OCI-LY3 (cell line): ENCODE results near the gene EXO1.

Experiments used
- H2AFZ ChIP-seq: fragments of 200-600, 300-600 bp; shearing (Covaris generic); 2 replicates; pipeline ENCODE4 v1.6.0; 2014; ENCODE audit warnings: antibody characterized with exemption, low read depth, low read length
- H3K27ac ChIP-seq: fragments of 200-600, 300-600 bp; sonication (generic); 2 replicates; pipeline ENCODE4 v1.5.1; 2014; ENCODE audit warnings: mild to moderate bottlenecking, low read length, moderate library complexity, mixed read lengths
- H3K27me3 ChIP-seq: fragments of 200-600, 300-600 bp; sonication (generic); 2 replicates; pipeline ENCODE4 v1.6.1; 2014; ENCODE audit warnings: low read depth, low read length, mixed read lengths
- H3K36me3 ChIP-seq: fragments of 200-600, 300-600 bp; sonication (generic); replicated peaks from 2 replicates; pipeline ENCODE3; 2014; ENCODE audit warnings: low read depth, low read length, mixed read lengths
- H3K4me1 ChIP-seq: fragments of 300-600, 200-600 bp; sonication (generic); 2 replicates; pipeline ENCODE4 v1.6.1; 2014; ENCODE audit warnings: low read length, mixed read lengths
- H3K4me2 ChIP-seq: fragments of 200-600, 300-600 bp; sonication (generic); 2 replicates; pipeline ENCODE4 v1.6.1; 2014; ENCODE audit warnings: low read length, mixed read lengths
- H3K4me3 ChIP-seq: fragments of 300-600, 200-600 bp; sonication (generic); 2 replicates; pipeline ENCODE4 v1.5.1; 2014; ENCODE audit warnings: antibody characterized with exemption, mild to moderate bottlenecking, low read length, moderate library complexity
- H3K79me2 ChIP-seq: fragments of 300-600, 200-600 bp; shearing (Covaris generic); 2 replicates; pipeline ENCODE4 v1.6.1; 2014; ENCODE audit warnings: mild to moderate bottlenecking, low read length, mixed read lengths
- H3K9ac ChIP-seq: fragments of 300-600, 200-600 bp; shearing (Covaris generic); 2 replicates; pipeline ENCODE4 v1.6.0; 2014; ENCODE audit warnings: mild to moderate bottlenecking, low read length, moderate library complexity
- H3K9me3 ChIP-seq: fragments of 200-600, 300-600 bp; shearing (Covaris generic); 2 replicates; pipeline ENCODE4 v1.6.1; 2014; ENCODE audit warnings: low read length, mixed read lengths; ENCODE audit not compliant: insufficient read depth
- H4K20me1 ChIP-seq: fragments of 200-600, 300-600 bp; sonication (generic); 2 replicates; pipeline ENCODE4 v1.6.1; 2016; ENCODE audit warnings: low read length, mixed read lengths; ENCODE audit not compliant: insufficient read depth
- EZH2phosphoT487 ChIP-seq: fragments of 200-600 bp; shearing (Covaris generic); IDR thresholded peaks from 2 replicates; pipeline ENCODE4 v1.6.1; 2018; ENCODE audit warnings: antibody characterized with exemption, mixed run types, low read depth
- TF ChIP-seq, protein P1 (sequence below): fragments of 200-600, 300-600 bp; sonication (generic); IDR thresholded peaks from 2 replicates; pipeline ENCODE4 v1.5.1; 2014; ENCODE audit warnings: antibody characterized with exemption, low read length, low read depth

The EXO1 gene

DNA sequence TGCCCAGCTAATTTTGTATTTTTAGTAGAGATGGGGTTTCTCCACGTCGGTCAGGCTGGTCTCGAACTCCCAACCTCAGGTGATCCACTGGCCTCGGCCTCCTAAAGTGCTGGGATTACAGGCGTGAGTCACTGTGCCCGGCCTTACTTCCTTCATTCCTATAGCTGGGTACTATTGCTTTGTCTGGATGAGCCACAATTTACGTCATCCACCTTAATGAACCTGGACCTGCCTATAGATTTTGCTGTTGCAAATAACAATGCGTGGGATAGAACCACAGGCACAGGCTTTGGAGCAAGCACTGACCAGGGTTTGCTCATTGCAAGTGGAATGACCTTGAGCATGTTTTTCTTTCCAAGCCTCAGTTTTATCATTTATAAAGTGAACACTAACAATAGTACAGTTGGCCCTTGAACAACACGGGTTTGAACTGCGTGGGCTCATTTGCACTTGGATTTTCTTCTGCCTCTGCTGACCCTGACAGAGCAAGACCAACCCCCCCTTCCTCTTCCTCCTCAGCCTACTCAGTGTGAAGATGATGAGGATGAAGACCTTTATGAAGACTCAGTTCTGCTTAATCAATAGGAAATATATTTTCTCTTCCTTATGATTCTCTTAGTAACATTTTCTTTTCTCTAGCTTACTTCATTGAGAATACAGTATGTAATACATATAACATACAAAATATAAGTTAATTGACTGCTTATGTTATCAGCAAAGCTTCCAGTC lies 76.2 kb downstream of the EXO1 start:
- Histone ChIP-seq H4K20me1 (no peaks in the 10 kb centered on the region), H3K9ac (no peak overlapping the region), H2AFZ (no peak overlapping the region), H3K36me3 (no peaks in the 10 kb centered on the region), H3K27ac (no peak overlapping the region), H3K4me3 (no peak overlapping the region), H3K27me3 (no peaks in the 10 kb centered on the region), H3K9me3 (no peaks in the 10 kb centered on the region), H3K4me1 (no peaks in the 10 kb centered on the region), H3K79me2 (no peaks in the 10 kb centered on the region), H3K4me2 (no peak overlapping the region)
- TF ChIP-seq EZH2phosphoT487: no peak
- TF ChIP-seq, protein P1, sequence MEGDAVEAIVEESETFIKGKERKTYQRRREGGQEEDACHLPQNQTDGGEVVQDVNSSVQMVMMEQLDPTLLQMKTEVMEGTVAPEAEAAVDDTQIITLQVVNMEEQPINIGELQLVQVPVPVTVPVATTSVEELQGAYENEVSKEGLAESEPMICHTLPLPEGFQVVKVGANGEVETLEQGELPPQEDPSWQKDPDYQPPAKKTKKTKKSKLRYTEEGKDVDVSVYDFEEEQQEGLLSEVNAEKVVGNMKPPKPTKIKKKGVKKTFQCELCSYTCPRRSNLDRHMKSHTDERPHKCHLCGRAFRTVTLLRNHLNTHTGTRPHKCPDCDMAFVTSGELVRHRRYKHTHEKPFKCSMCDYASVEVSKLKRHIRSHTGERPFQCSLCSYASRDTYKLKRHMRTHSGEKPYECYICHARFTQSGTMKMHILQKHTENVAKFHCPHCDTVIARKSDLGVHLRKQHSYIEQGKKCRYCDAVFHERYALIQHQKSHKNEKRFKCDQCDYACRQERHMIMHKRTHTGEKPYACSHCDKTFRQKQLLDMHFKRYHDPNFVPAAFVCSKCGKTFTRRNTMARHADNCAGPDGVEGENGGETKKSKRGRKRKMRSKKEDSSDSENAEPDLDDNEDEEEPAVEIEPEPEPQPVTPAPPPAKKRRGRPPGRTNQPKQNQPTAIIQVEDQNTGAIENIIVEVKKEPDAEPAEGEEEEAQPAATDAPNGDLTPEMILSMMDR: no peak

DNA sequence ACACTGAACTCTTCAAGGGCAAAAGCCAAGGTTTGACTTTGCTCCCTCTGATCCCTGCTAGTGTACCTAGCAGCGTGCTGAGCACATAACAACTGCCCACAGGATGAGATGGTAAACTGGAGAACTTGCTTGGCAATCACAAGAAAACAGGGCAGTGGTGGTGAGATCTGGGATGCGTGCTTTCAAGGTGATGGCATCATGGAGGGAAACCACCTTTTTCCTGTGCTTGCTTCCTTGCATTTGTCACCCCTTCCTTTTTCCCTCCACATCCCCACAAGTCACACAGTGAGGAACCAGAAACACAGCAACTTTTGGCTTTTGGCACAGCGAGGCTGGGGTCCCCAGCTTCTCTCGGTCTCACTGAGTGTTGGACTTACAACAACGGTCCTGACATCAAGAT lies 78.1 kb downstream of the EXO1 start:
- no peak for TF ChIP-seq EZH2phosphoT487
- TF ChIP-seq, protein P1: no peak
- no peak overlapping the region for H3K4me2 ChIP-seq

DNA sequence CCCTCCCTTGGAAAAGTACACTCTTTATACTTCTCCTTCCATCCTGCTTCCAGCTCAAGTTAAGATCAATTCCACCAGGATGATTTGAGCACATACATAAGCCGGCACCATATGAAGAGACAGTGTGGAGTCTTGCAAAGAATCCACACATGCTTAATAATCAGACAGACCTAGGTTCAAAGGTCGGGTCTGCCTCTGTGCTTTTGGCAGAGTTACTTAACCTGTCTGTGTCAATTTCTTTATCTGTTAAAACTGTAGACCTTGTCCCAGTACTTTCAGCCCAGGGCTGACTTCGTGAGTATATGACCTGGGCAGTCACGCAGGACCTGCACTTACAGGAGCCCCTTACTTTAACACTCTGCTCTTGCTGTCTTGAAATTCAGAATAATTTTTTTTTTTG lies 79.3 kb downstream of the EXO1 start:
- no peak overlapping the region for H3K27ac ChIP-seq
- TF ChIP-seq, protein P1: no peak
- no peak for TF ChIP-seq EZH2phosphoT487
- no peaks in the 10 kb centered on the region for H3K4me1 ChIP-seq
- H3K9me3 ChIP-seq: no peaks in the 10 kb centered on the region
- H2AFZ ChIP-seq: no peak overlapping the region
- no peak overlapping the region for H3K4me2 ChIP-seq
- H3K79me2 ChIP-seq: no peaks in the 10 kb centered on the region
- H3K36me3 ChIP-seq: no peaks in the 10 kb centered on the region
- H4K20me1 ChIP-seq: no peaks in the 10 kb centered on the region
- H3K4me3 ChIP-seq: no peak overlapping the region
- no peaks in the 10 kb centered on the region for H3K27me3 ChIP-seq
- H3K9ac ChIP-seq: no peak overlapping the region

More for the DNA sequence above, 78.1 kb downstream of the EXO1 start:
- Histone ChIP-seq H3K9ac (no peak overlapping the region), H3K4me1 (no peaks in the 10 kb centered on the region), H3K79me2 (no peaks in the 10 kb centered on the region), H4K20me1 (no peaks in the 10 kb centered on the region), H3K9me3 (no peaks in the 10 kb centered on the region), H3K4me3 (no peak overlapping the region), H3K27me3 (no peaks in the 10 kb centered on the region), H2AFZ (no peak overlapping the region), H3K27ac (no peak overlapping the region), H3K36me3 (no peaks in the 10 kb centered on the region)

DNA sequence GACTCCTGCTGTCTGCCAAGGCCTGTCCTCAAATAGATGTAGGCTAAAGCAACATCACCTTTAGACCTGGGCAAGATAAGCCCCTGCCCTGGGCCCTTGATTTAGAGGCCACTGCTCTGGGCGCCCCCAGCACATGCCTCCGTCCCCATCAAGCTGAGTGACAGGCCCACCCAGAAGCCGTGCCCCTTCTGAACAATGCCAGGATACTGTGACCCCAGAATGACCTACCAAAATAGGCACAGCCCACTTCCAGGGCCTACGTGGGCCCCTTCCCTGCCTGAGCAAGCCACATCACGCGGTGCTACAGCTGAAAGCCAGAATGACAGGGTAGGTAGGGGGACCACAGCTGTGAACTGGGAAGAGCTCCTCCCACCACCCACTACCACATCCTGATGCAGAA lies 84.8 kb downstream of the EXO1 start:
- H4K20me1 ChIP-seq: no peaks in the 10 kb centered on the region
- H3K4me2 ChIP-seq: no peak overlapping the region
- H3K27ac ChIP-seq: no peak overlapping the region
- H3K9me3 ChIP-seq: no peaks in the 10 kb centered on the region
- no peaks in the 10 kb centered on the region for H3K36me3 ChIP-seq
- H3K9ac ChIP-seq: no peak overlapping the region
- H3K79me2 ChIP-seq: no peaks in the 10 kb centered on the region
- H3K27me3 ChIP-seq: peaks cover 3% of the 10 kb centered on the region
- H3K4me3 ChIP-seq: no peak overlapping the region
- no peaks in the 10 kb centered on the region for H3K4me1 ChIP-seq
- TF ChIP-seq, protein P1: no peak
- TF ChIP-seq EZH2phosphoT487: no peak
- H2AFZ ChIP-seq: no peak overlapping the region
